GM12865 (cell line): ENCODE results near the gene TEX264.

Experiments used
- DNase-seq: peaks from one replicate; pipeline ENCODE4 v3.0.0; 2010; ENCODE audit warnings: low read depth
- H3K4me3 ChIP-seq: 2 replicates; pipeline ENCODE4 v1.5.1; 2011; ENCODE audit warnings: mild to moderate bottlenecking, low read depth, low read length, control low read depth
- CTCF ChIP-seq: IDR thresholded peaks from 2 replicates; pipeline ENCODE4 v1.5.1; 2011; ENCODE audit warnings: low read length, control low read depth, low read depth, inconsistent platforms; ENCODE audit not compliant: insufficient read depth; ENCODE audit errors: missing control alignments

Gene TEX264

DNA sequence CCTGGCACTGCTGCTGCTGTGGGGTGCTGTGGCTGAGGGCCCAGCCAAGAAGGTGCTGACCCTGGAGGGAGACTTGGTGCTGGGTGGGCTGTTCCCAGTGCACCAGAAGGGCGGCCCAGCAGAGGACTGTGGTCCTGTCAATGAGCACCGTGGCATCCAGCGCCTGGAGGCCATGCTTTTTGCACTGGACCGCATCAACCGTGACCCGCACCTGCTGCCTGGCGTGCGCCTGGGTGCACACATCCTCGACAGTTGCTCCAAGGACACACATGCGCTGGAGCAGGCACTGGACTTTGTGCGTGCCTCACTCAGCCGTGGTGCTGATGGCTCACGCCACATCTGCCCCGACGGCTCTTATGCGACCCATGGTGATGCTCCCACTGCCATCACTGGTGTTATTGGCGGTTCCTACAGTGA lies 38.0 kb downstream of the TEX264 start:
- no peak for DNase-seq
- no peak for TF ChIP-seq CTCF

DNA sequence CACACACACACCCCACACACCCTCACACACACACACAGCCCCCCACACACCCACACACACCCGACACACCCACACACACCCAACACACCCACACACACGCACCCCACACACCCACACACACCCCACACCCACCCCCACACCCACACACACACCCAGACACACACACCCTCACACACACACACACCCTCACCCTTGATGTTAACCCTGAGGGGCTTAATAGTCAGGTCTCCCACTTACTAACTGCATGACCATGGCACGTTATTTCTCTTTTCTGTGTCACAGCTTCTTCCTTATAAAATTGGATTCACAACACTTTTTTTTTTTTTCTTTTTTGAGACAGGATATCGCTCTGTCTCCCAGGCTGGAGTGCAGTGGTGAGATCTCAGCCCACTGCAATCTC lies 38.6 kb downstream of the TEX264 start:
- H3K4me3 ChIP-seq, result no peak overlapping the region
- DNase-seq, result no peak
- no peak for TF ChIP-seq CTCF

More for the DNA sequence above, 38.0 kb downstream of the TEX264 start:
- no peak overlapping the region for H3K4me3 ChIP-seq

DNA sequence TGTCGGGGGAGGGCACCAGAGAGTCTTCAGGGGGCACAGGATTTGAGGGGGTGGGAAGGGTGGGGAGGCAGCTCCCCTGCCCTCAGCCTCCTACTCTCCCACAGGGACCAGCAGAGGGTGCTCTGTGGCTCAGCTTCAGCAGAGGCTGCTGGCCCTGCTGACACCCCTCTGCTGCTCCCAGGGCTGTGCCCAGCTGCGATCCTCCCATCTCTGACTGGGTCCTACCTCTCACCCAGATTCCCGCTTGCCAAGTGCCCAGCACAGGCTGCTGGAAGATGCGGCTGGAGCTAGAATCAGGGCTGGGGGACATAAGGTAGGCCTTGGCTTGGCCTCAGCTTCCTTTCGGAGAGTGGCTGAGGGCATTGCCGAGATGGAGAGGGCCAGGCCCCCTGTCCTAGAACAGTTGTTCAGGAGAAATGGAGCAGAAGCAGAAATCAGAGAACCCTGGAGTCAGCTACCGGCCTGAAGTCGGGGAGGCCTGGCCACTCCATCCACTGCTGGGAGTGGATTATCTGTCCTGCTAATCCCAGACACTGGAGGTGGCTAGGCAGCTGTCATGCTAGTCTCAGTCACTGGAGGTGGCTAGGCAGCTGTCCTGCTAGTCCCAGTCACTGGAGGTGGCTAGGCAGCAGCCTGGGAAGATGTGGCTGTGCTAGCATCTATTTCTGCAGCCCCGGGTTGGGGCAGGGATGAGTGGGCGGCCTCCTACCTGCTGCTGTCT lies 39.7 kb downstream of the TEX264 start:
- TF ChIP-seq CTCF, result peak; percentile 5
- DNase-seq, result no peak
- no peak overlapping the region for H3K4me3 ChIP-seq

GRCh38 chr3:51711352-51712037 lies 40.4 kb downstream of the TEX264 start:
- TF ChIP-seq CTCF, result no peak
- DNase-seq, result no peak
- H3K4me3 ChIP-seq, result no peak overlapping the region

DNA sequence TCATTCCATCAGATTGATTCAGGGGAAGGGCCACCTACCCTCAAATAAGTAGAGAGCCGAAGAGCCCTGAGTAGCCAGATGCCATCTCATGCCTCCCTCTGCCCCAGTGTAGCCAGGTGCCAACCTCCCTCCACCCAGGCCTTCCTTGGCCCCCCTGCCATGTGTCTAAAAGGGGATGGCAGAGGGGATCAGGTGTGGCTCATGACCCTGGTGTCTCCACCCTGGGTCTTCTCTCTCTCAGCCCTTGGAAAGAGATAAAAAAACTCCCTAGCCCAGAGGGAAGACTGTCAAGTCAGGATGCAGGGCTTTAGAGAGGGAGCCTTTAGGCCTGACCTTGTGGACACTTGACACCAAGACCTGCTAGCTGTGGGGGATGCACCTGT lies 41.0 kb downstream of the TEX264 start:
- H3K4me3 ChIP-seq, result no peak overlapping the region
- DNase-seq, result no peak
- no peak for TF ChIP-seq CTCF

DNA sequence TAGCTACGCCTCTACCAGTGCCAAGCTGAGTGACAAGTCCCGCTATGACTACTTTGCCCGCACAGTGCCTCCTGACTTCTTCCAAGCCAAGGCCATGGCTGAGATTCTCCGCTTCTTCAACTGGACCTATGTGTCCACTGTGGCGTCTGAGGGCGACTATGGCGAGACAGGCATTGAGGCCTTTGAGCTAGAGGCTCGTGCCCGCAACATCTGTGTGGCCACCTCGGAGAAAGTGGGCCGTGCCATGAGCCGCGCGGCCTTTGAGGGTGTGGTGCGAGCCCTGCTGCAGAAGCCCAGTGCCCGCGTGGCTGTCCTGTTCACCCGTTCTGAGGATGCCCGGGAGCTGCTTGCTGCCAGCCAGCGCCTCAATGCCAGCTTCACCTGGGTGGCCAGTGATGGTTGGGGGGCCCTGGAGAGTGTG lies 41.5 kb downstream of the TEX264 start:
- no peak for DNase-seq
- no peak for TF ChIP-seq CTCF
- no peak overlapping the region for H3K4me3 ChIP-seq
